OCI-LY7 (cell line): ENCODE results near the gene IFT81. TPM values are rescaled to one million over a fixed set of nuclear protein-coding genes. Genes with fewer than 3 reads are reported as not detected.

Experiments used
- BruUV-seq: library from RNA; stranded (reverse); fragments of 400-500 nt; replicated peaks from 2 replicates; lab custom pipeline; 2021; lab: Mats Ljungman, UMichigan
- CTCF ChIA-PET: fragments of 300-600 bp; sonication (Branson Sonifier 250); formaldehyde crosslinking; loops from one replicate; lab custom pipeline; 2022; ENCODE audit warnings: antibody characterized with exemption; ENCODE audit not compliant: unreplicated experiment; lab: Charles Lee
- POLR2A ChIA-PET: fragments of 300-600 bp; sonication (Branson Sonifier 250); formaldehyde crosslinking; loops from one replicate; lab custom pipeline; 2022; ENCODE audit warnings: antibody characterized with exemption; lab: Charles Lee
- DNase-seq: peaks from one replicate; pipeline ENCODE4 v3.0.0-alpha.2; 2015; ENCODE audit warnings: low spot score
- H2AFZ ChIP-seq: fragments of 200-600 bp; sonication (generic), shearing (Covaris generic); 2 replicates; pipeline ENCODE4 v1.6.1; 2014; ENCODE audit warnings: mild to moderate bottlenecking, antibody characterized with exemption, low read length, moderate library complexity
- H3K27ac ChIP-seq: fragments of 200-600 bp; sonication (generic); 2 replicates; pipeline ENCODE4 v1.5.1; 2014; ENCODE audit warnings: mixed run types, low read depth, mild to moderate bottlenecking, moderate library complexity, low read length, inconsistent platforms; ENCODE audit not compliant: poor library complexity, severe bottlenecking
- H3K36me3 ChIP-seq: fragments of 200-600 bp; sonication (generic); 2 replicates; pipeline ENCODE4 v1.6.1; 2014; ENCODE audit warnings: mild to moderate bottlenecking, antibody characterized with exemption, low read length, moderate library complexity, mixed read lengths; ENCODE audit not compliant: insufficient read depth
- H3K4me1 ChIP-seq: fragments of 200-600 bp; sonication (generic); 2 replicates; pipeline ENCODE4 v1.5.1; 2014; ENCODE audit warnings: mild to moderate bottlenecking, low read length; ENCODE audit not compliant: insufficient read depth, poor library complexity, severe bottlenecking
- H3K4me2 ChIP-seq: fragments of 200-600 bp; sonication (generic); 2 replicates; pipeline ENCODE4 v1.6.1; 2014; ENCODE audit warnings: mild to moderate bottlenecking, low read length
- H3K4me3 ChIP-seq: fragments of 200-600 bp; sonication (generic); 2 replicates; pipeline ENCODE4 v1.5.1; 2014; ENCODE audit warnings: mild to moderate bottlenecking, low read depth, low read length; ENCODE audit not compliant: poor library complexity, severe bottlenecking
- H3K79me2 ChIP-seq: fragments of 200-600 bp; sonication (generic); 2 replicates; pipeline ENCODE4 v1.6.1; 2016; ENCODE audit warnings: low read depth, mild to moderate bottlenecking, low read length, moderate library complexity, mixed read lengths; ENCODE audit not compliant: insufficient read depth
- H3K9me2 ChIP-seq: fragments of 200-600 bp; sonication (generic); 2 replicates; pipeline ENCODE4 v1.6.1; 2016; ENCODE audit warnings: mild to moderate bottlenecking, low read length, mixed read lengths; ENCODE audit not compliant: insufficient read depth
- H3K9me3 ChIP-seq: fragments of 200-600 bp; sonication (generic); 2 replicates; pipeline ENCODE4 v1.6.1; 2014; ENCODE audit warnings: mild to moderate bottlenecking, mixed run types, low read length, mixed read lengths
- H4K20me1 ChIP-seq: fragments of 200-600 bp; sonication (generic); 2 replicates; pipeline ENCODE4 v1.6.1; 2014; ENCODE audit warnings: mild to moderate bottlenecking, antibody characterized with exemption, low read length, moderate library complexity, mixed read lengths; ENCODE audit not compliant: insufficient read depth
- EZH2phosphoT487 ChIP-seq: fragments of 200-600 bp; sonication (generic); IDR thresholded peaks from 2 replicates; pipeline ENCODE4 v1.6.1; 2018; ENCODE audit warnings: low read depth, borderline replicate concordance, mild to moderate bottlenecking, mixed run types, antibody characterized with exemption, low read length, moderate library complexity, mixed read lengths
- intact Hi-C: fragments of 100-400 bp; cut with micrococcal nuclease; formaldehyde crosslinking; loops from one replicate; pipeline ENCODE4 v1.10.0; 2022; ENCODE audit not compliant: unreplicated experiment
- total RNA-seq, 2 experiments: library from RNA; depleted of rRNA in 1 of 2; stranded (reverse); fragments of >200 nt in 1 of 2; shearing (Covaris generic) in 1 of 2; gene quantifications; 2 replicates each; pipeline ENCODE4 v1.2.3, GENCODE V29; 2014 to 2022
- TF ChIP-seq, protein P1 (sequence below): fragments of 200-600 bp; sonication (generic); conservative IDR thresholded peaks from 2 replicates; pipeline ENCODE4 v1.5.1; 2014; ENCODE audit warnings: mild to moderate bottlenecking, antibody characterized with exemption, low read length, moderate library complexity, mixed read lengths

IFT81 gene
- total RNA-seq, 2 experiments from 2014 or later = 5.6 to 9.8 TPM

DNA sequence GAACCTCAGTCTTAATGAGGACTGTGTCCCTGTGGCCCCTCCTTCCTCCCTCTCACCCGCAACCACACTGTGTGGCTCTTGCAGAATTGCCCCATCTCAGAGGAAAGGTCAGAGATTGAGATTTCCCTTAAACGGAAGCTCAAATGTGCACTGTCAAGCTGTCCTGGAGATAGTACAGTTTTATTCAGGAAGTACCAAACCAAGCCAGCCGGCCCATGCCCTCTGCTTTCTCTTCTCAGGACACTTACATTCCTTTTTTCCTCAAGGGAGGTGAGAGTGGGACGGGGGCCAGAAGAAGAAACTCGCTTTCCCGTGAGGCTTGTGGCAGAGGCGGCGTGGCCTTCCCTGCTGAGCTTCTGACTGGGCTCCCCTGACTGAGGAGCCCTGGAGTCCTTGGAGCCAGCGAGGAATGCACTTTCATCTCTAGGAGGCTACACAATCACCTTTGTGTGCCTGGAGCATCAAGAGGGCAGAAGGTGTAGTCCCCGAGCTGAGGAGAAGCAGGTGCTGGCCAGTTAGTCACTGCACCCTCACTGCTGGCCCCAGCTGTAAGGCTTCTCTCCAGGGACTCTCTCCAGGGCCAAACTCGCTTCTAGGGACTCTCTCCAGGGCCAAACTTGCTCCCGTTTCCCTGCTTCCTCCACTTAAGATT lies 132.7 kb downstream of the IFT81 start:
- POLR2A ChIA-PET = no interaction called here
- no peaks in the 10 kb centered on the region for H3K9me3 ChIP-seq
- no peak for TF ChIP-seq EZH2phosphoT487
- TF ChIP-seq, protein P1, sequence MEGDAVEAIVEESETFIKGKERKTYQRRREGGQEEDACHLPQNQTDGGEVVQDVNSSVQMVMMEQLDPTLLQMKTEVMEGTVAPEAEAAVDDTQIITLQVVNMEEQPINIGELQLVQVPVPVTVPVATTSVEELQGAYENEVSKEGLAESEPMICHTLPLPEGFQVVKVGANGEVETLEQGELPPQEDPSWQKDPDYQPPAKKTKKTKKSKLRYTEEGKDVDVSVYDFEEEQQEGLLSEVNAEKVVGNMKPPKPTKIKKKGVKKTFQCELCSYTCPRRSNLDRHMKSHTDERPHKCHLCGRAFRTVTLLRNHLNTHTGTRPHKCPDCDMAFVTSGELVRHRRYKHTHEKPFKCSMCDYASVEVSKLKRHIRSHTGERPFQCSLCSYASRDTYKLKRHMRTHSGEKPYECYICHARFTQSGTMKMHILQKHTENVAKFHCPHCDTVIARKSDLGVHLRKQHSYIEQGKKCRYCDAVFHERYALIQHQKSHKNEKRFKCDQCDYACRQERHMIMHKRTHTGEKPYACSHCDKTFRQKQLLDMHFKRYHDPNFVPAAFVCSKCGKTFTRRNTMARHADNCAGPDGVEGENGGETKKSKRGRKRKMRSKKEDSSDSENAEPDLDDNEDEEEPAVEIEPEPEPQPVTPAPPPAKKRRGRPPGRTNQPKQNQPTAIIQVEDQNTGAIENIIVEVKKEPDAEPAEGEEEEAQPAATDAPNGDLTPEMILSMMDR = no peak
- H3K4me1 ChIP-seq = no peaks in the 10 kb centered on the region
- no peaks in the 10 kb centered on the region for H3K79me2 ChIP-seq
- CTCF ChIA-PET = no interaction called here
- no TSS peak for BruUV-seq
- H3K27ac ChIP-seq = no peak overlapping the region
- H2AFZ ChIP-seq = no peak overlapping the region
- no peak overlapping the region for H3K4me3 ChIP-seq
- no peaks in the 10 kb centered on the region for H4K20me1 ChIP-seq
- intact Hi-C loops = no loop called here
- DNase-seq = no peak
- H3K9me2 ChIP-seq = no peaks in the 10 kb centered on the region
- H3K36me3 ChIP-seq = no peaks in the 10 kb centered on the region
- H3K4me2 ChIP-seq = no peak overlapping the region

- Histone ChIP-seq H3K4me1 (no peaks in the 10 kb centered on the region), H3K9me2 (no peaks in the 10 kb centered on the region), H4K20me1 (no peaks in the 10 kb centered on the region), H3K4me2 (no peak overlapping the region), H2AFZ (no peak overlapping the region), H3K9me3 (no peaks in the 10 kb centered on the region), H3K27ac (no peak overlapping the region), H3K36me3 (no peaks in the 10 kb centered on the region), H3K79me2 (no peaks in the 10 kb centered on the region), H3K4me3 (no peak overlapping the region)
- ChIA-PET CTCF (no interaction called here), POLR2A (no interaction called here)
- no peak for TF ChIP-seq EZH2phosphoT487
- TF ChIP-seq, protein P1 = no peak
- BruUV-seq = no TSS peak
- DNase-seq = no peak
- intact Hi-C loops = no loop called here
Observed at GRCh38 chr12:110258466-110258865, 134.3 kb downstream of the IFT81 start.
